Epithelial cell of proximal tubule (primary cell): ENCODE data around the gene CD37. TPM values are rescaled to one million over a fixed set of nuclear protein-coding genes. Genes with fewer than 3 reads are reported as not detected.
A peak's percentile ranks its signal among the peaks of the same experiment; 100 is the strongest.

Source experiments
- DNase-seq: peaks from one replicate; pipeline ENCODE4 v3.0.0-alpha.2; 2011; ENCODE audit warnings: low read depth
- H3K4me3 ChIP-seq: 2 replicates; pipeline ENCODE4 v1.5.1; 2011; ENCODE audit warnings: low read depth, mild to moderate bottlenecking, low read length
- total RNA-seq: library from RNA; depleted of rRNA; stranded (reverse); fragments of >200 nt; gene quantifications from 2 replicates; pipeline ENCODE4 v1.2.3, GENCODE V29; 2015
- TF ChIP-seq, protein P1 (sequence below): conservative IDR thresholded peaks from 2 replicates; pipeline ENCODE4 v1.5.1; 2012; ENCODE audit warnings: low read depth, mild to moderate bottlenecking, low read length

Gene CD37
- total RNA-seq, 1 donor from 2014 or later = not detected

DNA sequence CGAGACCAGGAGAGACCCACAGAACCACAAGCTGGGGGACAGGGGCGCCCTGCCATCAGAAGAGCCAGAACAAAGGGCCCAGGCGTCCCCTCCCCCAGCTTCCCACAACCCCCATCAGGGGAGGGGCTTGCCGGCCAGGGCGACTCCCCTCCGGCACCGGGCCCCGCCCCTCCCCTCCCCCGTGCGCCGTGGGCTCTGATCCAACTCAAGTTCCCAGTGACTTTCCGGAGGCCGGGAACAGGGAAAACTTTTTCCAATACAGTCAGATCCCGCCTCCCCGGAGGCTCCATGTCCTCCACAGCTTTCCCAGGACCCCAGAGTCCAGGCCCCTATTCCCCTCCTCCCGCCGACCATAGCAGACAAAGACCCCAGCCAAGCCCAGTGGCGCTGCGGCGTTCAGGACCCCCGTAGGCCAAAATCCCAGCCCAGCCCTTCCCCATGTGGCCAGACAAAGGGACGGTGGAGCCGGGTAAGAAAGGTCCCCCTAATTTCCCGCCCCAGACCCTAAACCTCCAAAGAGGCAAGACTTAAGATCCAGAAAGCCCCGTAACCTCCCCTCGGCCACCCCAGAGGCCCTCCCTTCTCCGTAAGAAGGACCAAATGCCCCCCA is 26.3 kb downstream of the CD37 start:
- TF ChIP-seq, protein P1, sequence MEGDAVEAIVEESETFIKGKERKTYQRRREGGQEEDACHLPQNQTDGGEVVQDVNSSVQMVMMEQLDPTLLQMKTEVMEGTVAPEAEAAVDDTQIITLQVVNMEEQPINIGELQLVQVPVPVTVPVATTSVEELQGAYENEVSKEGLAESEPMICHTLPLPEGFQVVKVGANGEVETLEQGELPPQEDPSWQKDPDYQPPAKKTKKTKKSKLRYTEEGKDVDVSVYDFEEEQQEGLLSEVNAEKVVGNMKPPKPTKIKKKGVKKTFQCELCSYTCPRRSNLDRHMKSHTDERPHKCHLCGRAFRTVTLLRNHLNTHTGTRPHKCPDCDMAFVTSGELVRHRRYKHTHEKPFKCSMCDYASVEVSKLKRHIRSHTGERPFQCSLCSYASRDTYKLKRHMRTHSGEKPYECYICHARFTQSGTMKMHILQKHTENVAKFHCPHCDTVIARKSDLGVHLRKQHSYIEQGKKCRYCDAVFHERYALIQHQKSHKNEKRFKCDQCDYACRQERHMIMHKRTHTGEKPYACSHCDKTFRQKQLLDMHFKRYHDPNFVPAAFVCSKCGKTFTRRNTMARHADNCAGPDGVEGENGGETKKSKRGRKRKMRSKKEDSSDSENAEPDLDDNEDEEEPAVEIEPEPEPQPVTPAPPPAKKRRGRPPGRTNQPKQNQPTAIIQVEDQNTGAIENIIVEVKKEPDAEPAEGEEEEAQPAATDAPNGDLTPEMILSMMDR = no peak
- H3K4me3 ChIP-seq = peak overlapping the region; percentile 76
- DNase-seq = no peak

DNA sequence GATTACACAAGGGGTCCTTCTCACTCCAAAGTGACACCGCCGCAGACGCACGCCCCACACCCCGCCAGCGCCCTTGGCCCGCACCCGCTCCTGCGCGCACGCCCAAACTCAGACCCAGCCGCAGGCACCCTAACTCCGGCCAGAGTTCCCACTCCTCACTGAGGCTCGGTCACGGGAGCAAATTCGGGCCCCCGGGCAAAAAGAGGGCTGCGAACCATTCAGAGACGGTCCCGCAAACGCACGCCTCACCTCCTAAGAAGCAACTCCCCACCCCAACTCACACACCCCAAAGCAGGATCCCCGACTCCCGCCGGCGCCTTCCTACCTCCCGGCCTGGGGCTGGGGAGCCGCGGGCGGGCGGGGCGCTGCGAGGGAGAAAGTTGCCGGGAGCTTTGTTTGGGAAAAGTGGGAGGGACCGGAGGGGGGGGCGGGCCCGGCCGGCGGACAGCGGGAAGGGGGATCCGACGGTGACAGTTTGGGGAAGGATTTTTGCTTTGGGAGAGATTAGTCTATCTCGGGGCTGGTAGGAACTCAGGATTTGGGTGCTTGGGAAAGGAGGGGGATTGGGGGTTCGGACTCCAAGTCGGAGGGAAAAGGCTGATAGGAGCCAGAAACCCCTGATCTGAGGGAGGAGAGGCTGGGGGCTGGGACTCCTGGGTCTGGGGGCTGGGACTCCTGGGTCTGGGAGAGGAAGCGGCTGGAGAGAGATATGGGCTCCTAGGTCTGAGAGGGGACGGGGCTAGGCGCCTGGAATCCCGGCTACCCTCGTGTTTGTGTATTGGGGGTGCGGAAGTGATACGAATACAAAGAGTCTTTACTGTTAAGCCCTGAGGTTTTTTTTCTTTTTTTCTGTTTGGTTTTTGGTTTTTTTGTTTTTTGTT is 27.1 kb downstream of the CD37 start, which contains the start of gene TEAD2:
Gene TEAD2 (minus strand): TSS at position 369 of the 881 bp plus-strand sequence. CDS start 2,341 bp downstream, outside the sequence.
- DNase-seq = no peak
- H3K4me3 ChIP-seq = peak within 1 kb of the TSS; percentile 76
- TF ChIP-seq, protein P1 = no peak

DNA sequence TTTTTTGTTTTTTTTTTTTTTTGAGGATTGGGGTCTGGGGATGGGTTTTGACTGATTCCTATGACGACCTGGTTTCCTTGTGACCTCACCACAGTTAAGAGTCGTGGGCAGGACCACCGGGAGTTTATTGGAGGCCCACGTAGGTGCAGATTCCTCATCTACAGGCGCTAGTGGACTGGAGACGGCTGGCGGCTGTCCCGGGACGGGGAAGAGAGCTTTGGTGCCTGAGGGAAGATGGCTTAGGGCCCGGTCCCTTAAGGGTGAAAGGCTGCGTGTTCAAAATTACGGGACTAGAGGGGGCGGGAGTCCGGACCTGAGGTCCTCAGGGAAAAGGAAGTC is 27.7 kb downstream of the CD37 start:
- peak overlapping the region; percentile 76 for H3K4me3 ChIP-seq
- no peak for DNase-seq
- TF ChIP-seq, protein P1 = no peak

DNA sequence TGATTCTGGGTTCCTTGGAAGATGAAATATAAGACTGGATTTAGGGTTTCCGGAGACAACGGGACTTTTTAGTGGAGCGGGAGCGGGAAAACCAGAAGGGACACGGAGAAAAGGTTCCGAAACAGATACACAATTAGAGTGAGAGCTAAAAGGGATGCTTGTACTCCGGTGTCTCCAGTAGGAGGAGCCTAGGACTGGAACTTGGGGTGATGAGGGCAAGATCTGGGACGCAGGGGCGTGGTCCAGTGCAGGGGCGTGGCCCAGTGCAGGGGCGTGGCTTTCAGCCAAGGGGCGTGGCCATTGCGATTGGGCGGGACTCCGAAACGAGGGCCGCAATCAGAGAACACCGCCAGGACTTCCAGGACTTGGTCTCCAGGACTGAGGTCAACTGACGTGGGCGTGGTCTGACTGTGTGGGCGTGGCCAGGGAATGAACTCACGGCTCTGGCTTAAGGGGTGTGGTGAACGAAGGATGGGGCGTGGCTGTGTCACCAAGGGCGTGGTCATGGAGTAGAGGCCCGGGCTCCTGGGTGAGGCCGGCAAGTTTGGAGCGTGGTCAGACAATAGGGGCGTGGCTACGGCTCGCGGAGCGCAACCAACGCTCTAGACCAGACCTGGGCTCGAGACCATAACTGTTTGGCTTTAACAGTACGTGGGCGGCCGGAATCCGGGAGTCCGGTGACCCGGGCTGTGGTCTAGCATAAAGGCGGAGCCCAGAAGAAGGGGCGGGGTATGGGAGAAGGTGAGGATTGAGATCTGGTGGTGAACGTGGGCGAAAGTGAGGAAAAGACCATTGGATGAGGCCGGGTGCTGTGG is 28.3 kb downstream of the CD37 start, which contains the start of gene DKKL1:
Gene DKKL1 (plus strand): TSS at position 610 of the 815 bp plus-strand sequence. CDS start 122 bp downstream, at position 732.
- peak within 1 kb of the TSS; percentile 76 for H3K4me3 ChIP-seq
- TF ChIP-seq, protein P1 = no peak
- DNase-seq = peak; percentile 66

DNA sequence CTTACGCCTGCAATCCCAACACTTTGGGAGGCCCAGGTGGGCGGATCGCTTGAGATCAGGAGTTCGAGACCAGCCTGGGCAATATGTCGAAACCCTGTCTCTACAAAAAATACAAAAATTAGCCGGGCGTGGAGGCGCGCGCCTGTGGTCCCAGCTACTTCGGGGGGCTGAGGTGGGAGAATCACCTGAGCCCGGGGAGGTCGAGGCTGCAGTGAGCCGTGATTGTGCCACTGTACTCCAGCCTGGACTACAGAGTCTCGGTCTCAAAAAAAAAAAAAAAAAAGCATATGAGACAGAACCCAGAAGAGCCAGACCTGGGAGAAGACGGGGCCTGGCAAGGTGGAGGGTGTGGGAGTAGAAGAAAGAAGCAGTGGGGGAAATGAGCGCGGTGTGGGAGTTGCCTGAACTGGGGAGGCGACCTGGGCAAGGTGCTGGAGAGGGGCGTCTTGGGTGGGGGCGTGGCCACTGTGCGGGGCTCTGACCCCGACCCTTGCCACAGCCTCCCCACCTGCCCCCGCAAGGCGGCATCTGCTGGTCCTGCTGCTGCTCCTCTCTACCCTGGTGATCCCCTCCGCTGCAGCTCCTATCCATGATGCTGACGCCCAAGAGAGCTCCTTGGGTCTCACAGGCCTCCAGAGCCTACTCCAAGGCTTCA is 29.0 kb downstream of the CD37 start:
- DNase-seq = no peak
- H3K4me3 ChIP-seq = peak overlapping the region; percentile 33
- TF ChIP-seq, protein P1 = no peak

DNA sequence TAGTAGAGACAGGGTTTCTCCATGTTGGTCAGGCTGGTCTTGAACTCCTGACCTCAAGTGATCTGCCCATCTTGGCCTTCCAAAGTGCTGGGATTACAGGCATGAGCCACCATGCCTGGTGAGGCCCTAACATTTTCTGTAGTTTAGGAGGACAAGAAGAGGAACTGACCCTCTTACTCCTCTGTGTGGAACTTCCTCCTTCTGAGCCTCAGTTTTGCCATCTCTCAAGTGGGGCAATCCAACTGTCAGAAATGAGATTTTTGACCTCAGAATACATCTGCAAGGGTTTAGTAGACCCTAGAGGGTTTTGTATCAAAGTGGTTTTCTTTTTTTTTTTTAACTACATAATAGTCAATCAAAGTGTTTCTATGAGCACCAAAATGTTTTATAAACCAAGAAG is 30.9 kb downstream of the CD37 start:
- TF ChIP-seq, protein P1 = no peak
- DNase-seq = no peak
- no peak overlapping the region for H3K4me3 ChIP-seq
